H9 (cell line): ENCODE results near the gene SEMA6A. TPM values are rescaled to one million over a fixed set of nuclear protein-coding genes. Genes with fewer than 3 reads are reported as not detected.

ENCODE experiments used
- DNase-seq: peaks from one replicate; pipeline ENCODE4 v3.0.0-alpha.2; 2017
- H2AFZ ChIP-seq: one replicate; pipeline ENCODE4 v1.6.1; 2013; ENCODE audit warnings: mild to moderate bottlenecking, low read length, control low read depth, moderate library complexity
- H2AK5ac ChIP-seq: 2 replicates; pipeline ENCODE4 v1.6.1; 2013; ENCODE audit warnings: low read length, control low read depth, mixed read lengths; ENCODE audit not compliant: insufficient read length
- H2BK120ac ChIP-seq: one replicate; pipeline ENCODE4 v1.6.1; 2013; ENCODE audit warnings: low read depth, mild to moderate bottlenecking, low read length, control low read depth, inconsistent platforms; ENCODE audit not compliant: poor library complexity, severe bottlenecking
- H2BK12ac ChIP-seq: 2 replicates; pipeline ENCODE4 v1.6.1; 2013; ENCODE audit warnings: low read length, control low read depth, mixed read lengths, low read depth; ENCODE audit not compliant: insufficient read length
- H2BK15ac ChIP-seq: 2 replicates; pipeline ENCODE4 v1.6.1; 2013; ENCODE audit warnings: low read depth, low read length, control low read depth
- H2BK20ac ChIP-seq: one replicate; pipeline ENCODE4 v1.6.1; 2013; ENCODE audit warnings: low read depth, mild to moderate bottlenecking, low read length, control low read depth, inconsistent platforms; ENCODE audit not compliant: poor library complexity, severe bottlenecking
- H2BK5ac ChIP-seq: 2 replicates; pipeline ENCODE4 v1.6.1; 2013; ENCODE audit warnings: low read length, control low read depth, mixed read lengths; ENCODE audit not compliant: insufficient read length
- H3K14ac ChIP-seq: 2 replicates; pipeline ENCODE4 v1.6.1; 2013; ENCODE audit warnings: low read length, control low read depth; ENCODE audit not compliant: insufficient read depth
- H3K18ac ChIP-seq: 2 replicates; pipeline ENCODE4 v1.6.1; 2013; ENCODE audit warnings: low read depth, mild to moderate bottlenecking, mixed read lengths, low read length, control low read depth; ENCODE audit not compliant: insufficient read length
- H3K23ac ChIP-seq: 2 replicates; pipeline ENCODE4 v1.6.1; 2013; ENCODE audit warnings: low read length, control low read depth, mixed read lengths, low read depth; ENCODE audit not compliant: insufficient read length
- H3K23me2 ChIP-seq: 2 replicates; pipeline ENCODE4 v1.6.1; 2013; ENCODE audit warnings: low read depth, mild to moderate bottlenecking, mixed read lengths, low read length, control low read depth; ENCODE audit not compliant: insufficient read length, poor library complexity, severe bottlenecking
- H3K27ac ChIP-seq: 2 replicates; pipeline ENCODE4 v1.5.1; 2013; ENCODE audit warnings: low read length, control low read depth, mixed read lengths, low read depth; ENCODE audit not compliant: insufficient read length
- H3K27me3 ChIP-seq: 2 replicates; pipeline ENCODE4 v1.6.1; 2013; ENCODE audit warnings: low read length, control low read depth, inconsistent platforms; ENCODE audit not compliant: insufficient read depth
- H3K4ac ChIP-seq: 2 replicates; pipeline ENCODE4 v1.6.1; 2013; ENCODE audit warnings: low read depth, mild to moderate bottlenecking, control low read depth, inconsistent platforms, low read length, moderate library complexity
- H3K4me1 ChIP-seq: 2 replicates; pipeline ENCODE4 v1.6.1; 2013; ENCODE audit warnings: low read length, control low read depth, inconsistent platforms; ENCODE audit not compliant: insufficient read depth
- H3K4me2 ChIP-seq: 2 replicates; pipeline ENCODE4 v1.6.1; 2013; ENCODE audit warnings: low read length, control low read depth, mixed read lengths; ENCODE audit not compliant: insufficient read length, insufficient read depth
- H3K56ac ChIP-seq: 2 replicates; pipeline ENCODE4 v1.6.1; 2013; ENCODE audit warnings: low read depth, mild to moderate bottlenecking, mixed read lengths, low read length, control low read depth; ENCODE audit not compliant: insufficient read length
- H3K79me1 ChIP-seq: 2 replicates; pipeline ENCODE4 v1.6.1; 2013; ENCODE audit warnings: low read depth, mild to moderate bottlenecking, moderate library complexity, low read length, control low read depth, inconsistent platforms; ENCODE audit not compliant: insufficient read depth, poor library complexity, severe bottlenecking
- H3K79me2 ChIP-seq: 2 replicates; pipeline ENCODE4 v1.6.1; 2013; ENCODE audit warnings: low read length, control low read depth, inconsistent platforms; ENCODE audit not compliant: insufficient read depth
- H3K9ac ChIP-seq: 2 replicates; pipeline ENCODE4 v1.6.1; 2013; ENCODE audit warnings: low read length, control low read depth, mixed read lengths; ENCODE audit not compliant: insufficient read length; ENCODE audit errors: extremely low read depth
- H3K9me3 ChIP-seq: one replicate; pipeline ENCODE4 v1.6.1; 2013; ENCODE audit warnings: low read depth, low read length, inconsistent platforms; ENCODE audit not compliant: control insufficient read depth
- H3T11ph ChIP-seq: one replicate; pipeline ENCODE4 v1.6.1; 2013; ENCODE audit warnings: mild to moderate bottlenecking, low read length, control low read depth, inconsistent platforms
- H4K20me1 ChIP-seq: one replicate; pipeline ENCODE4 v1.6.1; 2013; ENCODE audit not compliant: control insufficient read depth, insufficient read length, insufficient read depth
- H4K5ac ChIP-seq: 2 replicates; pipeline ENCODE4 v1.6.1; 2013; ENCODE audit warnings: low read depth, mild to moderate bottlenecking, mixed read lengths, low read length, control low read depth; ENCODE audit not compliant: insufficient read length
- H4K8ac ChIP-seq: replicated peaks from 2 replicates; pipeline ENCODE4 v1.6.1; 2013; ENCODE audit warnings: low read length, control low read depth, mixed read lengths, low read depth; ENCODE audit not compliant: insufficient read length
- H4K91ac ChIP-seq: 2 replicates; pipeline ENCODE4 v1.6.1; 2013; ENCODE audit warnings: low read depth, mild to moderate bottlenecking, moderate library complexity, mixed read lengths, low read length, control low read depth; ENCODE audit not compliant: insufficient read length
- H3K27ac Mint-ChIP-seq, 3 experiments: 2 replicates in 2 of 3; 3 replicates in 1 of 3; pipeline ENCODE4 v1.8.0; 2020 to 2021; ENCODE audit warnings: mixed read lengths in 3 of 3, mild to moderate bottlenecking in 1 of 3, moderate library complexity in 1 of 3
- H3K27me3 Mint-ChIP-seq: 2 replicates; pipeline ENCODE4 v1.8.0; 2021; ENCODE audit warnings: low read depth, mild to moderate bottlenecking, moderate library complexity, mixed read lengths
- H3K36me3 Mint-ChIP-seq, 3 experiments: 2 replicates in 2 of 3; 3 replicates in 1 of 3; pipeline ENCODE4 v1.8.0; 2020 to 2021; ENCODE audit warnings: low read depth in 3 of 3, mixed read lengths in 3 of 3; ENCODE audit not compliant: insufficient read depth in 1 of 3
- H3K4me1 Mint-ChIP-seq, 2 experiments: 2 replicates each; pipeline ENCODE4 v1.8.0; 2020; ENCODE audit warnings: mixed read lengths in 2 of 2
- H3K4me3 Mint-ChIP-seq, 2 experiments: 2 replicates in 1 of 2; 3 replicates in 1 of 2; pipeline ENCODE4 v1.8.0; 2020 to 2021; ENCODE audit warnings: mild to moderate bottlenecking in 2 of 2, mixed read lengths in 2 of 2, moderate library complexity in 1 of 2
- H3K9me3 Mint-ChIP-seq, 2 experiments: 2 replicates in 1 of 2; 3 replicates in 1 of 2; pipeline ENCODE4 v1.8.0; 2020; ENCODE audit warnings: mild to moderate bottlenecking in 2 of 2, mixed read lengths in 2 of 2, moderate library complexity in 1 of 2
- CTCF ChIP-seq: fragments of 200-600 bp; sonication (generic); conservative IDR thresholded peaks from 3 replicates; pipeline ENCODE4 v1.8.0; 2021; ENCODE audit warnings: antibody characterized with exemption, mild to moderate bottlenecking
- WGBS: extraction: QIAGEN DNeasy Blood & Tissue Kit; methylation state at CpG from one replicate; pipeline ENCODE4 v1.1.7; 2013; ENCODE audit warnings: missing lambda C conversion rate, low lambda C conversion rate, mixed read lengths; ENCODE audit not compliant: insufficient read length; ENCODE audit errors: extremely low coverage; 5-methylcytosine and 5-hydroxymethylcytosine counted together
- total RNA-seq: library from RNA; stranded (reverse); gene quantifications from 2 replicates; pipeline ENCODE4 v1.2.1, GENCODE V29; 2021

SEMA6A gene
- total RNA-seq, 1 experiment from 2014 or later = 354 TPM

- no peak overlapping the region for H3K9ac ChIP-seq
- no peak for TF ChIP-seq CTCF
- H3K27ac ChIP-seq = no peak overlapping the region
- no peak overlapping the region for H3K56ac ChIP-seq
- H2AFZ ChIP-seq = no peak overlapping the region
- no peak overlapping the region for H2BK15ac ChIP-seq
- no peak overlapping the region for H2BK120ac ChIP-seq
- Mint-ChIP-seq H3K36me3 (peaks cover 9 to 20% (median 15%) of the 10 kb centered on the region in 3 experiments; a peak in 6 of 7 replicates), H3K27ac (peak overlapping the region in 1 of 3 experiments; percentile 25; a peak in 2 of 7 replicates), H3K9me3 (no peaks in the 10 kb centered on the region; a peak in 1 of 5 replicates), H3K4me1 (peaks cover 29 to 33% of the 10 kb centered on the region in 2 experiments), H3K27me3 (no peaks in the 10 kb centered on the region), H3K4me3 (peak overlapping the region; percentile 47 to 99; a peak in 3 of 5 replicates)
- H3K4me2 ChIP-seq = no peak overlapping the region
- H2BK5ac ChIP-seq = no peak overlapping the region
- H2AK5ac ChIP-seq = no peak overlapping the region
- H3K79me1 ChIP-seq = no peaks in the 10 kb centered on the region
- peaks cover 22% of the 10 kb centered on the region; the same call in 1 of the 2 replicates for H3K79me2 ChIP-seq
- no peak overlapping the region for H3K4ac ChIP-seq
- peaks cover 3% of the 10 kb centered on the region for H4K20me1 ChIP-seq
- no peak overlapping the region for H3K23ac ChIP-seq
- H3K27me3 ChIP-seq = no peaks in the 10 kb centered on the region
- no peak overlapping the region for H3T11ph ChIP-seq
- H3K9me3 ChIP-seq = no peaks in the 10 kb centered on the region
- H3K14ac ChIP-seq = no peak overlapping the region
- H4K5ac ChIP-seq = no peak overlapping the region
- peaks cover 11% of the 10 kb centered on the region for H3K23me2 ChIP-seq
- H4K91ac ChIP-seq = no peak overlapping the region
- H4K8ac ChIP-seq = no peak overlapping the region
- H3K18ac ChIP-seq = no peak overlapping the region
- DNase-seq = no peak
- WGBS = no CpG with 5 or more reads among the region's 12 CpGs
- no peak overlapping the region for H2BK20ac ChIP-seq
- peaks cover 4% of the 10 kb centered on the region; the same call in 1 of the 2 replicates for H3K4me1 ChIP-seq
- H2BK12ac ChIP-seq = no peak overlapping the region
Observed at GRCh38 chr5:116577064-116577788, 2.6 kb upstream of the SEMA6A start.
